ENCODE data around the gene ZC3HAV1. TPM values are rescaled to one million over a fixed set of nuclear protein-coding genes. Genes with fewer than 3 reads are reported as not detected.
A peak's percentile ranks its signal among the peaks of the same experiment; 100 is the strongest.

Gene ZC3HAV1
- total and polyA plus RNA-seq, 9 of the 15 experiments (the other 6 are each of a cell fraction or from before 2014, with no cell fraction given): 11.9 to 40.5 (median 23.9) TPM

- no peak for TF ChIP-seq TCF3 (CRISPR knock-in tag; IDR thresholded peaks at IDR 0.05)
- no peak for TF ChIP-seq HSF4 (CRISPR knock-in tag; IDR thresholded peaks at IDR 0.05; ENCODE audit: borderline replicate concordance)
- TF ChIP-seq ZNF512 (tag; IDR thresholded peaks at IDR 0.05): no peak
- no peak for TF ChIP-seq CBFA2T2 (conservative IDR thresholded peaks at IDR 0.05)
- TF ChIP-seq, protein P1, sequence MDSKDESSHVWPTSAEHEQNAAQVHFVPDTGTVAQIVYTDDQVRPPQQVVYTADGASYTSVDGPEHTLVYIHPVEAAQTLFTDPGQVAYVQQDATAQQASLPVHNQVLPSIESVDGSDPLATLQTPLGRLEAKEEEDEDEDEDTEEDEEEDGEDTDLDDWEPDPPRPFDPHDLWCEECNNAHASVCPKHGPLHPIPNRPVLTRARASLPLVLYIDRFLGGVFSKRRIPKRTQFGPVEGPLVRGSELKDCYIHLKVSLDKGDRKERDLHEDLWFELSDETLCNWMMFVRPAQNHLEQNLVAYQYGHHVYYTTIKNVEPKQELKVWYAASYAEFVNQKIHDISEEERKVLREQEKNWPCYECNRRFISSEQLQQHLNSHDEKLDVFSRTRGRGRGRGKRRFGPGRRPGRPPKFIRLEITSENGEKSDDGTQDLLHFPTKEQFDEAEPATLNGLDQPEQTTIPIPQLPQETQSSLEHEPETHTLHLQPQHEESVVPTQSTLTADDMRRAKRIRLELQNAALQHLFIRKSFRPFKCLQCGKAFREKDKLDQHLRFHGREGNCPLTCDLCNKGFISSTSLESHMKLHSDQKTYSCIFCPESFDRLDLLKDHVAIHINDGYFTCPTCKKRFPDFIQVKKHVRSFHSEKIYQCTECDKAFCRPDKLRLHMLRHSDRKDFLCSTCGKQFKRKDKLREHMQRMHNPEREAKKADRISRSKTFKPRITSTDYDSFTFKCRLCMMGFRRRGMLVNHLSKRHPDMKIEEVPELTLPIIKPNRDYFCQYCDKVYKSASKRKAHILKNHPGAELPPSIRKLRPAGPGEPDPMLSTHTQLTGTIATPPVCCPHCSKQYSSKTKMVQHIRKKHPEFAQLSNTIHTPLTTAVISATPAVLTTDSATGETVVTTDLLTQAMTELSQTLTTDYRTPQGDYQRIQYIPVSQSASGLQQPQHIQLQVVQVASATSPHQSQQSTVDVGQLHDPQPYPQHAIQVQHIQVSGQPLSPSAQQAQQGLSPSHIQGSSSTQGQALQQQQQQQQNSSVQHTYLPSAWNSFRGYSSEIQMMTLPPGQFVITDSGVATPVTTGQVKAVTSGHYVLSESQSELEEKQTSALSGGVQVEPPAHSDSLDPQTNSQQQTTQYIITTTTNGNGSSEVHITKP (IDR thresholded peaks at IDR 0.05; ENCODE audit: partially characterized antibody): no peak
- TF ChIP-seq BMI1 (IDR thresholded peaks at IDR 0.05; ENCODE audit: low read length): no peak
- TF ChIP-seq TBL1XR1 (IDR thresholded peaks at IDR 0.05; ENCODE audit: low read length in 2 of 2): 0 out of 4 replicates have a peak, but pooled peaks of 1 of the 2 experiments have one; percentile 23
- TF ChIP-seq FOXA3 (CRISPR knock-in tag; conservative IDR thresholded peaks at IDR 0.05 in 1 of 2, IDR thresholded peaks at IDR 0.05 in 1 of 2): no peak
- TF ChIP-seq TEAD2 (tag; IDR thresholded peaks at IDR 0.05): 0 out of 2 replicates have a peak, but pooled peaks have one; percentile 22
- TF ChIP-seq JUN (IDR thresholded peaks at IDR 0.05; ENCODE audit: borderline replicate concordance, low read depth, low read length): no peak
- TF ChIP-seq JUN (CRISPR knock-in tag; IDR thresholded peaks at IDR 0.05; ENCODE audit: borderline replicate concordance): no peak
- TF ChIP-seq MEF2D (tag; conservative IDR thresholded peaks at IDR 0.05; ENCODE audit: low read depth): 0 out of 2 replicates have a peak, but pooled peaks have one; percentile 35
- TF ChIP-seq, protein P2, sequence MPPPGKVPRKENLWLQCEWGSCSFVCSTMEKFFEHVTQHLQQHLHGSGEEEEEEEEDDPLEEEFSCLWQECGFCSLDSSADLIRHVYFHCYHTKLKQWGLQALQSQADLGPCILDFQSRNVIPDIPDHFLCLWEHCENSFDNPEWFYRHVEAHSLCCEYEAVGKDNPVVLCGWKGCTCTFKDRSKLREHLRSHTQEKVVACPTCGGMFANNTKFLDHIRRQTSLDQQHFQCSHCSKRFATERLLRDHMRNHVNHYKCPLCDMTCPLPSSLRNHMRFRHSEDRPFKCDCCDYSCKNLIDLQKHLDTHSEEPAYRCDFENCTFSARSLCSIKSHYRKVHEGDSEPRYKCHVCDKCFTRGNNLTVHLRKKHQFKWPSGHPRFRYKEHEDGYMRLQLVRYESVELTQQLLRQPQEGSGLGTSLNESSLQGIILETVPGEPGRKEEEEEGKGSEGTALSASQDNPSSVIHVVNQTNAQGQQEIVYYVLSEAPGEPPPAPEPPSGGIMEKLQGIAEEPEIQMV (tag; conservative IDR thresholded peaks at IDR 0.05; ENCODE audit: low read depth): 0 out of 2 replicates have a peak, but pooled peaks have one; percentile 4
- no peak for TF ChIP-seq HMG20A (CRISPR knock-in tag; conservative IDR thresholded peaks at IDR 0.05)
- TF ChIP-seq TOE1 (IDR thresholded peaks at IDR 0.05; ENCODE audit: borderline replicate concordance): no peak
- TF ChIP-seq TOE1 (CRISPR knock-in tag; IDR thresholded peaks at IDR 0.05; ENCODE audit: borderline replicate concordance, low read depth): no peak
- no peak for TF ChIP-seq ATF7 (IDR thresholded peaks at IDR 0.05)
- TF ChIP-seq ZNF780A (CRISPR knock-in tag; IDR thresholded peaks at IDR 0.05): no peak
- TF ChIP-seq ZNF398 (CRISPR knock-in tag; IDR thresholded peaks at IDR 0.05): no peak
Observed at GRCh38 chr7:139041378-139042085, 68.0 kb downstream of the ZC3HAV1 start (continued).

All from K562 (cell line).